Left hindlimb (tissue), 1 donor: ENCODE measurements around the gene ARHGEF10L.
A peak's percentile ranks its signal among the peaks of the same experiment; 100 is the strongest.

Source experiments
- DNase-seq: peaks from one replicate; pipeline ENCODE4 v3.0.0-alpha.2; 2018

Gene ARHGEF10L

DNA sequence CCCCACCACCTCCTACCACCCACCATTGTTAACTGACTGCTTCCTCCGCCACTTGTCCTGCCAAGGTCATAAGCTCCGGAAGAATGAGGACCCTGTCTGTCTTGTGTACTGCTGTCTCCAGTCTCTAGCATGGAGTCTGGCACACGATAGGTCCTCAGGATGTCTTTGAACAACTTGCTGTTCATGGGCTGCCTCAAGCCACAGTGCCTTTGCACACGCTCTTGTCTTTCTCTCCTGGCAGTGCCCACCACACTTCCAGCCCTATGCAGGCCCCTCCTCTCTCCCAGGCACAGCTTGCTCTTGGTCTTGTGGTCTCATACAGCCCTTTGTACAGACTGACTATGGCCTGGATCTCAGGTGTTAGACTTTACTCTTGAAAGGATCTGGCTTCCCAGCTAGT is 97.6 kb downstream of the ARHGEF10L start:
- DNase-seq = no peak

DNA sequence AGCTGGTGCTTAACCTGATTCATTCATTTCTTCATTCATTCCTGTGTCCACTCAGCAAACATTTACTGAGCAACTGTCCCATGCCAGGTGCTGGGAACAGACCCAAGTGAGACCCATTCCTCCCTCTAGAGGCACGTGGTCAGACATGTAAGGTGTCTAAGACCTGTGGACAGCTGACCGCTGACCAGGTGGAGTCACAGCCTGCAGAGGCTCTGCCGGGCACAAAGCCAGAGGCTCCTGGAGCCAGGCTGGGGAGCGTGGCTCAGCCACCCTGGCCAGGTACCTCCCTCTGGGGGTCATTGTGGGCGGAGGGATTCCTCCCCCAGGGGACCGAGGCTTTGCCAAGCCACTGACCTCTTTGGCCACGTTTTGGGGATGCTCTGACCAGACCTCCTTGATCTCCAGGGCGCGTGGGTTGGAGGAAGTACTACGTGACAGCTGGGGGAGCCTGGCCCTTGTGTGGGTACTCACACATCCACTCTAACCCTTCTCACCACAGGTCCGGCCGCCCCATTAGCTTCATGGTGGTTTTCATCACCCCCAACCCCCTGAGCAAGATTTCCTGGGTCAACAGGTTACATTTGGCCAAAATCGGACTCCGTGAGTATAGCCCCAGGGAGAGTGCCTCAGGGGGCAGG is 100.3 kb downstream of the ARHGEF10L start:
- no peak for DNase-seq

DNA sequence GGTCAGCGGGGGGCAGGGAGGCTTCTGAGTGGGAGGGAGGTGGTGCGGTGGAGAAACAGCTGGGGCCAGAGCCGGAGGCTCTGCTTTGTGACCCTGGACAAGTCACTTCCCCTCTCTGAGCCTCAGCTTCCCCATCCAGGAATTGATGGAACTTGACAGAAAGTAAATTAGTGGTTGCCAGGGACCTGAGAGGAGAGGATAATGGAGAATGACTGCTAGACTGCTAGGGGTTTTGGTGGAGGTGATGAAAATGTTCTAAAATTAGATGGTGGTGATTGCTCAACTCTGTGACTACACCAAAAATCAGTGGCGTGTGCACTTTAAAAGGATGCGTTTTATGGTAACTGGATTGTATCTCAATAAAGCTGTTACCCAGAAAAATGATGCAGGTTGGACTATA is 100.9 kb downstream of the ARHGEF10L start:
- DNase-seq = no peak

- DNase-seq = no peak
These were observed 101.5 kb downstream of the ARHGEF10L start for GRCh38 chr1:17640975-17641374.

- no peak for DNase-seq
These were observed 102.7 kb downstream of the ARHGEF10L start for GRCh38 chr1:17642169-17642568.

- no peak for DNase-seq
These were observed 103.4 kb downstream of the ARHGEF10L start for GRCh38 chr1:17642943-17643342.

GRCh38 chr1:17643861-17644703 is 104.6 kb downstream of the ARHGEF10L start:
- DNase-seq = no peak

DNA sequence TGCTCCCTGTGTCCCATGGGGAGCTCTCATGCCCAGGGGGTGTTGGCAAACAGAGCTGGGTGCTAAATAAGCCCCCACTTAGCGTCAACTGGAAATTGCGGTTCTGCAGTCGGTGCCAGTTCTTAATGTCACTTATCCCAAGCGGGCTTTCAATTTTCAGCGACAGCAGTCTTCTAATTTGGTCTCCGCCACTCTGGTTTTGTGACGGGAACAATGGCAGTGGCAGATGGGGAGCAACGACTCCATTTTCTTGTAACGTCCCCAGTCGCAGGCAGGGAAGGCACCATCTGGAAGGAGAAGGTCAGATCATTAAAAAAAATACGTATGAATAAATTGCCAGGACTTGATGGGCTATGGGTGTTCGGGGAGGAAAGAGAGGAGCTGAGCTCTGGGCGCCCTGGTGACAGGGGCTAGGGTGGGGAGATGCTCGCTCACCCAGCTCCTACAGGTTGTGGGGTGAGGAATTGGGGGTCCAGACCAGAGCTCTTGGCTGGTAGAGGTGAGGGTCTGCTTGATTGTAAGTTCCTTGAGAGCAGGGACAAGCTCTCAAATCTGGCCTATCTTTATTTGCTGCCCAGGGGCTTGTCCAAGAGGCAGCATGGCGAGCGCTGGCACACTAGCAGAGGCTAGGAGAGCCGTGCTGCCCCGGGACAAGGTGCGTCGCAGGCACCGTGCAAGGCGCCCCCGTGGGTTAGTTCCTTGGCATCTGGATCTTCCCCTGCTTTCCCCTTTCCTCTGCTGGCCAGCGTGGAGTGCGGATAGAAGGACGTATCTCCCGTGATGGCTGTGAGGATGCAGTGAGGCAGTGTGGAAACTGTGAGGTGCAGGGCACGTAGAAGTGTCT is 105.8 kb downstream of the ARHGEF10L start:
- no peak for DNase-seq

DNA sequence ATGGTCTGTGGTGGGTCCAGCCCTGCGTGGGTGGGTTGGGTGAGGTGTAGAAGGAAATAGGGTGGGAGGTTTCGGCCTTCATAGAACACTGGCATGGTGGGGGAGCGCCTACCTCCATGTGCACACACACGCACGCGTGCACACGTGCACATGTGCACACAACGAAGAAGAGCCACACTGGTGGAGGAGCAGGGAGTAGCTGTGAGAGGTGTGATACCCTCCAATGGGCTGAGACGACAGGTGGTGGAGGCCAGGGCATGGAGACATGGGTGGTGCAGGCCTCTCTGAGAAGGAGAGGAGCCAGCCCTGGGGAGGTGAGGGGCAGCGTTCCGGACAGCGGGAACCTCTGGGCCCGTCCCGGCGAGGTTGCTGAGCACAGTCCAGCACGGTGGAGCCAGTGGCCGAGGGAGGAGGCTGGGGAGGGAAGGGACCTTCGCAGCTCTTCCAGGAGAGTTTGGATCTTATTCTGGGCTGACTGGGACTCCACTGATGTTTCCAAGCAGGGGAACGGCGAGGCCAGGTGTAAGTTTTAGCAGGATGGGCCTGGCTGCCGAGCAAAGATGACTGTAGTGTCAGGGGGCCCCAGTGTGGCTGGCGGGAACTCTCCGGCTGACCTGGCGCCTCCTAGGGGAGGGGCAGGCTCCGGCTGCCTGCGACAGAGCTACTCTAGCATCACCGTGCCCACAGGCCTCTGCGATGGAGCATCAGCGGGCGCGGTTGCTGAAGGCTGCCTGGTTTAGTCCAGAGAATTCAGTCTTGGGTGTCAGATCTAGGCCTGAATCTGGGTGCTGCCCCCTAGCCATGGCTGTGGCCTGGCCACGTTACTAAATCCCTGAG is 107.2 kb downstream of the ARHGEF10L start:
- no peak for DNase-seq

- DNase-seq = no peak
These were observed 109.1 kb downstream of the ARHGEF10L start for GRCh38 chr1:17648457-17649145.

- no peak for DNase-seq
These were observed 110.0 kb downstream of the ARHGEF10L start for GRCh38 chr1:17649371-17650106.

- DNase-seq = no peak
These were observed 113.8 kb downstream of the ARHGEF10L start for GRCh38 chr1:17653276-17653675.

- DNase-seq = no peak
These were observed 114.3 kb downstream of the ARHGEF10L start for GRCh38 chr1:17653728-17654351.

GRCh38 chr1:17654519-17654918 is 115.0 kb downstream of the ARHGEF10L start:
- no peak for DNase-seq

DNA sequence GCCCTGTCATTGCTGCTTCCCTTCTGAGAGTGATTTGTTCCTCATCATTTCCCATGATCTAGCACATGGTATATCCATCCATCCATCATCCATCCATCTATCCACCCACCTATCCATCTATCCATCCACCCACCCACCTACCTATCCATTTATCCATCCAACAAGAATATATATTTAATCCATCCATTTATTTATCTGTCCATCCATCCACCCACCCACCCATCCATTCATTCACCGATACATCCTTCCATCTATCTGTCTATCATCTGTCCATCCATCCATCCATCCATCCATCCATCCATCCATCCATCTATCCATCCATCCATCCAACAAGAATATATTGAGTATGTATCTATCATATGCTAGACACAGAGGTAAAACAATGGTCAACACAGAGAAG is 115.7 kb downstream of the ARHGEF10L start:
- no peak for DNase-seq

GRCh38 chr1:17655922-17656321 is 116.4 kb downstream of the ARHGEF10L start:
- no peak for DNase-seq

DNA sequence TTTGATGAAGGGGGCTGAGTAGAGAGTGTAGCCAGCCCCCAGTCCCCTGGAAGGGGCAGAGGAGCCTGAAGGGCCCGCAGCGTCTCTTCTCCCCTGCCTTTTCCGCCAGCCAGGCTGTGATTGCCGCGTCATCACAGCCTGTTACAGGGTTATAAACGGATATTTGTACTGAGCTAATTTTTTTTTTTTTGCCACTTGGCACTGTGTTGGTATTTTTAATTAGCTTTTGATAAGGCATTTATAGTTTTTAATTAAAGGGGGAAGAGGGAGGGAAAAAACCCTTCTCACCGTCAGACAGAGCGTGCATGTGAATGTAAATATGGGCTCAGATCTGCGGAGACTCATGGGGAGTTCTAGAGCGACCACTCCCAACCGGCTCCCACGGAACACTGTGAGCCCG is 117.9 kb downstream of the ARHGEF10L start:
- DNase-seq = no peak

- no peak for DNase-seq
These were observed 119.3 kb downstream of the ARHGEF10L start for GRCh38 chr1:17658837-17659236.

DNA sequence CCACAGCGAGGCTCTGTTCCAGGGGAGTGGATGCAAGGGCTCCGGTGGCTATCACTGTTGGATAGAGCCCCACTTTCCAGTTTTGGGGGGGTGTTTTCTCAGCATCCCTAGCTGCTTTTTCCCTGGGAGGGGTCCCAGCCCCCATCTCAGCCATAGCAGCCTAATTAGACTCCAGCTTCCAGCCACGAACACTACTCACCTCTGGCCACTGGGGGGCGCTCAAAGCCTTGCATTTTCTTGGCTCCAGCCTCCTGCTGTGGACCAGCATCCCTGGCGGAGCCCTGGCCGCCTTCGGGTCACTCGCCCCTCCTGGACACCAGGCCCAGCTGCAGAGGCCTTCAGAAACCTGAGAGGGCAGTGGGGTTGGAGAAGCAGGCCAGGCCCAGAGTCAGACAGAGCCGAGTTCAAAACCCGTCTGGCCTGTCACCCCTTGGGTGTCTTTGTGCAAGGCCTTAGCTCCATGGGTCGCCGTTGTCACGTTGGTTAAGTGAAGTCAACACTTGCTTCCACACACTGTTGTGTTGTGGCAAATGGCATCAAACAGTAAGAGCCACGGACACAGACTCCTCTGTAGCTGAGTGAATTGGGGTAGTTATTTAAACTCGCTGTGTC is 122.2 kb downstream of the ARHGEF10L start:
- peak; percentile 55 for DNase-seq

- no peak for DNase-seq
These were observed 122.8 kb downstream of the ARHGEF10L start for GRCh38 chr1:17662296-17662695.
